HG02870 (cell line): ENCODE results near the gene IQGAP2.
"Not testable (repeated sequence)": the region's sequence is repeated elsewhere in the genome, so short reads cannot be mapped to it uniquely, and the experiment has no call there.

Source experiments
- ATAC-seq: cut with Tn5 transposase; IDR thresholded peaks from one replicate; pipeline ENCODE4 v1.9.1; 2021; ENCODE audit warnings: mild to moderate bottlenecking, moderate library complexity; ENCODE audit not compliant: unreplicated experiment

Gene IQGAP2

DNA sequence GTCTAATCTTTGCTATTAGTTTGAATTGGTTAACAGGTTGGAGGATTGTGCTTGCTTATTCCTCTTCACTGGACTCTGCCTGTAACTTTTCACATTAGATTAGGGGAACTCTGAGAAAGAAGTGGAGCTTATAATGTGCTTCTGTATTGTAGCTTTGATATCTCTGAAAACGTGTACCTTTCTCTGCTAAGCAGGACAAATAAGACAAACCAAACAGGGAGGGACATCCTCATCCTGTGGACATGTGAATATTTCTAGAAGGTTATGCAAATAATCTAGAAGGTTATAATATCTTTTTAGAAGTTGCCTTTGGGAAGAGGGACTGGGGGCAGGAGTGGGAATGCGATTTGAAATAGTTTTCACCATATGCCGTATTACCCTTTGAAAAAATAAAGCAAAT is 11.7 kb downstream of the IQGAP2 start:
- no peak for ATAC-seq

DNA sequence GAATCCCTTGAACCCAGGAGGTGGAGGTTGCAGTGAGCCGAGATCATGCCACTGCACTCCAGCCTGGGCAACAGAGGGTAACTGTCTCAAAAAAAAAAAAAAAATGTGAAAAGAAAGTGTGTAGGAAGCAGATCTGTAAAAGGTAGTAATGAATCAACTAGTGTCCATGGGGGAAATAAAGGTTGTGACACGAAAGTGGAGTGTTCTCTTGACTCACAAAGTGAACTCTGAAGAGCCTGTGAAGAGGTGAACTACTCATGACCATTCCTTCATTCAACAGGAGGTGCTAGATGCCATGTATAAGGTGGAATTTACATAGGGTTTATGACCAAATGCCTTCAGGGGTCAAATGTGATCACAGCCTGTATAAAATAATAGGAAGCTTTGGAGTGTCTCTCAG is 12.8 kb downstream of the IQGAP2 start:
- no peak for ATAC-seq

DNA sequence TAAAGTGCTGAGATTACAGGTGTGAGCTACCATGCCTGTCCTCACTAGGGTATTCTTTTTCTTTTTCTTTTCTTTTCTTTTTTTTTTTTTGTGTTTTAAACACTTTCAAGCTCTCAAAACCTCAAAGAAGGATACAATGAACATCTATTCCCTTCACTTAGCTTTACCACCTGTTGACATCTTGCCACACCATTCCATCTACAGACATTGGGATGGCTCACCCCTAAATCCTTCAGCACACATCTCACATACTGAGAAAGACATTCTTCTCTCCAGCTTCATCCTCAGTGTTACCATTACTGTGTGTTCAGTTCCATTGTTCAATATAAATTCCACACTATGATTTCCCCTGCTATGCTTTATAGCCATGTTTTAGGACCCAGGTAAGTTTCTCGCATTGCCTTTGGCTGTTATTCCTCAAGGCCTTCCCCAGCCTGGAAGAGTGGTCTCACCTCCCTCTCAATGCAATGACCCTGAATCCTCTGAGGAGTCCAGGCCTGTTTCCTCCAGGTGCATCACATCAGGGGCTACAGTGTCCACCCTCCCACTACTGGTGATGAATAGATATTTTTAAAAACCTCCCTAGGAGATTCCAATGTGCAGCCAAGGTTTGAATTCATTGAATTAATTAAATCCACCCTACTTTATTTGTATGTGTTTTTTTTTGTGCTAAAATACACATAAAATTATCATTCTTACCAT is 16.7 kb downstream of the IQGAP2 start:
- ATAC-seq, result no peak

DNA sequence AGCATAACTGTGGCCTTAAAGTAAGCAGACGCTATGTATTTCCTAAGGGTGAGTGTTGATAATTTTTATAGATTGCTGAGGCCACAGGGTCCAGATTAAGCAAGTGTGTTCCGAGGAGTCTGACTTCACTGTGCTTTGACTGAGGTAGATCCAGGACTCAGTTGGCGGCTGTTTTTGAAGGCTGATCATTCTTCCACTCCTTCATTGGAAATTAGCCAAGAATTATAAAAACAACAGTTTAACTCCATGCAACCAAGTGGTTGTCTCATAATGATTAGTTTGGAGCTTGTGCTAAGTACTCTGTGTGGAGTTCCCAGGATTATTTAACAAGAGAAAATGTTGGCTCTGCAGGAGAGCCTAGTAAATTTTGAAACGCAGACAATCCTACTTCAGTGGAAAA is 19.1 kb downstream of the IQGAP2 start:
- ATAC-seq, result no peak

DNA sequence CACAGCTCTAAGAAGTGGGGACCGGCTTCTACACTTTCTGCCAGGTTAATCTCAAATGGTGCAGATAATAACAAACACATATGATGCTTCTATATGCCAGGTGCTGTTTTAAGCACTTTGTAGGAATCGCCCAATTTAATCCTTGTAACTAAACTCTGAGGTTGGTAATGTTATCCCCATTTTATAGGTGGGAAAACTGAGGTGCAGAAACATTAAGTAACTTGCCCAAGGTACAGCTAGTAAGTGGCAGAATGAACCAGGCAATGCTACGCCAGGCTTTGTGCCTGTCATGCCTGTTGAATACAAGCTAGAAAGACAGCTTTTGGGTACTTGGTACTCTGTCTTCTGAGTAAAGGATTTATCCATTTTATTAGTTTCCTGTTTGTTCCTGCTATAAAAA is 19.7 kb downstream of the IQGAP2 start:
- ATAC-seq, result no peak

DNA sequence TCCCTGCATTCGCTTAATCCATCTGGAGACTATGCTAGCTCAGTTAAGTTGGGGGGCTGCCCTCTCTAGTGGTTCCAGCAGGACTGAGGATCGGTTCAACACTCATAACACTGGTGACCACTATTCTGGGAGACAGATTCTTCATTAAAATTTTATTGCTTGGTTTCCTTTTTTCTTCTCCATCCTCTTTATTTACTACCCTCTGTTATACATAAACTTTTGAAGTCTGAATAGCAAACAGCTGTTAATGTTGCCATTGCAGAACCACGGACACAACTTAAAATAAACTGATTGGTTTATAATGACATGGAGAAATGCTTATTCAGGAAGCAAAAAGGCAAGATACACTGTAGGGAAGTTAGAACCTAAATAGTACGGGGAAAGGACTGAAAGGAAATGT is 22.1 kb downstream of the IQGAP2 start:
- no peak for ATAC-seq

DNA sequence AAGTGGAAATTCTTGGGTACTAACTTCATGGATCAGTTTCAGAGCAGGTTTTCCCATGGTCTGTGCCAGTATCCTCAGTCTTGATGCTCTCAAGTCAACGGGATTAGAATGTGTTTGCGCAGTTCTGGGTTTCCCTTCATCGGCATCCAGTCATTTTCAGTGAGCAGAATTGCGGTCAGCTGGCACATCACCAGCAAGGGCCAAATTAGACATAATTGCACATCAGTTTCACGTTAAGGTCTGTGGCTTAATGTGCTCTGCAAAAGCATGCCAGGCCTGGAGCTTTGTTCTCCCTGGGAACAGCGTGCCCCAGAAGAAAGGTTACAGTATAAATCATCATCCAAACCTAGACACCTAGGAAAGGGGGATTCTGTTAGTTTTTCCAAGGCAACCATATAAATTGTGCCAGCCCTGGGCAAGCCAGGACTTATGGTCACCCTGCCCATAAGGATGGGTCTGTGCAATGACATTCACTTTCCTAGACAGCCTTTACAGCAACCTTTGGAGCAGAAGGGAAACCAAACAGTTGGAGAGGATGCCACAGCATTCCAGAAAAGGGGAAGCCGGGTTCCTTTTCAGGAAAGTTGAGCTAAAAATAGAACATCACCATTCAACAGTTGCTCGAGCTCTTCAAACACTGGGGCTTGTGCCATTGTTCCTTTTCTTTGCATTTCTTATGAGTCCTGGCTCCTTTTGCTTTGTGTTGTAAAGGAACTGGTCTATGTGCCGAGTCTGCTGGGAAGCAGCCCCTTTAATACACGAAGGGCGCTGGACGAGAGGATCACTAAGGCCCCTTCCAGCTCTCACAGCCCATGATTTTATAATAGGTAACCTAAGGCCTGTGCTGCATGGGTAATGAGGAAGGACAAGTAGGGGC is 23.1 kb downstream of the IQGAP2 start:
- ATAC-seq, result no peak

DNA sequence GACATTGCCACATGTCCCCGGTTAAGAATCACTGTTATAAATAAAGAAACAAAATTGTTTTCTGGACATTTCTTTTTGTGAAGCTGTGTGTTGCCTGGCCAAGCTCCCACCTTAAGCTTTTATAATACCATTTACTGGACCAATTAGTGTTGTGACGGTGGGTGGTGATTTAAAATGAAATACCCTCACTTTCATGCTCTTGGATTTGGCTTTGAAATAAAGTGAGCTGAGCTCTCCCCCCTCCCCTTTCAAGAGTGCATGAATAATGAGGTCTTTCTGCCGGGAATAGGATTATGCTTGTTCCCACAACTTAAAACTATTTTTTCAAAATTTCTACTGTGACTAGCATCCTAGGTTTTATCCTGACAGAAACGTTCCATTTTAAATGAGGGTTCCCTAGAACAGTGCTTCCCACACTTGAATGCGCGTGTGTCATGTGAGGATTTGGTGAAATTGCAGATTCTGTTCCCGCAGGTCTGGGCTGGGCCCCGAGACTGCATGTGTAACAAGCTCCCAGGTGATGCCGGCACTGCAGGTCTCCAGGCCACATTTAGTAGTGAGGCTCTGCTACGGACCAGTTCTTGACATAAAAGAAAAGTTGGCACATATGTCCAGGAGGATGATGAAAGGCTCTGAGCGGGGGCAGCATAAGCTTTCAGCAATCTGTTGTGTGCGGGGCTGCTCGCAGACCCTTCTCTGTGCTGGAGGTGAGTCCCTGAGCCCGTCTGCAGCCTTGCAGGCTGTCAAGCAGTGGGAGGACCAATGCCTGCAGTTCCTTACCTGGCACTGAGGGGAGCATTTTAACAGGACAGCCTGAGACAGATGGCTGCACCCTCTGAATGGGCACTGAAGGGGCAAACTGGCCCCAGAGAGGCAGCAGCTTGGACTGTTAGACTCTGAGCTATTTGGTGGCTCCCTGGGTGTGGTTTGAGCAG is 24.4 kb downstream of the IQGAP2 start:
- ATAC-seq, result no peak

DNA sequence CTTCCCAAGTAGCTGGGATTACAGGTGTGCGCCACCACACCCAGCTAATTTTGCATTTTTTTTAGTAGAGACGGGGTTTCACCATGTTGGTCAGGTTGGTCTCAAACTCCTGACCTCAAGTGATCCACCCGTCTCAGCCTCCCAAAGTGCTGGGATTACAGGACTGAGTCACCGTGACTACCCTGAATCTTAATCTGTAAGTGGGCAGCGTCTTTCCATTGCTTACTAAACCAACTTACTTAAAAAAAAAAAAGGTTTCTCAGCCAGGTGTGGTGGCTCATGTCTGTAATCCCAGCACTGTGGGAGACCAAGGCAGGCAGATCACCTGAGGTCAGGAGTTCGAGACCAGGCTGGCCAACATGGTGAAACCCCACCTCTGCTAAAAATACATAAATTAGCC is 25.5 kb downstream of the IQGAP2 start:
- ATAC-seq, result not testable (repeated sequence)

DNA sequence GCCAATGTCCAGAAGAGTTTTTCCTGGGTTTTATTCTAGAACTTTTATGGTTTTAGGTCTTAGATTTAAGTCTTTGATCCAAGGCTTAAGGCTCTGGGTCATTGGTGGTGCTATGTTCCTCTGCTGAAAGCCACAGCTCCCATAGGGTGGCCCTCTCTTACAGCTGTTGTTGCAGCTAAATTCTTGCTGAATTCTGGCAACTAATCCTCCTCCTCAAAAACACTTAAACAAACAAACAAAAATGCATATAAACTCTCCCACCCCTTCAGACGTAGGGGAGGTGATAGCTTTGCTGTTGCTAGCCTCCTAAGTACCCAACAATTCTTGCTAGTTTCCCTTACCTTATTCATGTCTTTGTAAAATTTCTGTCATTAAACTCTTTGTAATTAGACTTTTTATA is 30.2 kb downstream of the IQGAP2 start:
- ATAC-seq, result no peak

DNA sequence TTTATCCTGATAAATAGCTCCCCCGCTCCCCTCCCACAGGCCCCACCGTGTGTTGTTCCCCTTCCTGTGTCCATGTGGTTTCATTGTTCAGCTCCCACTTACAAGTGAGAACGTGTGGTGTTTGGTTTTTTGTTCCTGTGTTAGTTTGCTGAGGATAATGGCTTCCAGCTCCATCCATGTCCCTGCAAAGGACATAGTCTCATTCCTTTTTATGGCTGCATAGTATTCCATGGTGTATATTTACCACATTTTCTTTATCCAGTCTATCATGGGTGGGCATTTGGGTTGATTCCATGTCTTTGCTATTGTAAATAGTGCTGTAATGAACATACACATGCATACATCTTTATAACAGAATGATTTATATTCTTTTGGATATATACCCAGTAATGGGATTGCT is 34.4 kb downstream of the IQGAP2 start:
- ATAC-seq, result not testable (repeated sequence)

DNA sequence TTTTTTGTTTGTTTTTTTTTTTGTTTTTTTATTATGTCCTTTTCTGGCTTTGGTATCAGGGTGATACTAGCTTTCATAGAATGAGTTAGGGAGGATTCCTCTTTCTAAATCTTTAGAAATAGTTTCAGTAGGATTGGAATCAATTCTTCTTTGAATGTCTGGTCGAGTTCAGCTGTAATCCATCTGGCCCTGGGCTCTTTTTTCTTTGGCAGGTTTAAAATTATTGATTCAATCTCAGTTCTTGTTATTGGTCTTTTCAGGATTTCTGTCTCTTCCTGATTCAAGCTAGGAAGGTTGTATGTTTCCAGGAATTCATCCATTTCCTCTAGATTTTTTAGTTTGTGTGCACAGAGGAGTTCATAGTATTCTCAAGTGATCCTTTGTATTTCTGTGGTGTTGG is 34.9 kb downstream of the IQGAP2 start:
- ATAC-seq, result no peak

DNA sequence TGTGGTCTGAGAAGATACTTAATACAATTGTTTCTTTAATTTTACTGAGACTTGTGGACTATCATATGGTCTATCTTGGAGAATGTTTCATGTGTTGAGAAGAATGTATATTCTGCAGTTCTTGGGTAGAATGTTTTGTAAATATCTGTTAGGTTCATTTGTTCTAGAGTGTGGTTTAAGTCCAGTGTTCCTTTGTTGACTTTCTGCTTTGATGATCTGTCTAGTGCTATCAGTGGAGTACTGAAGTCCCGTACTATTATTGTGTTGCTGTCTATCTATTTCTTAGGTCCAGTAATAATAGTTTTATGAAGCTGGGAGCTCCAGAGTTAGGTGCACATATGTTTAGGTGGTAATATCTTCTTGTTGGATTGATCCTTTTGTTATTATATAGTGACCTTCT is 36.1 kb downstream of the IQGAP2 start:
- ATAC-seq, result no peak

DNA sequence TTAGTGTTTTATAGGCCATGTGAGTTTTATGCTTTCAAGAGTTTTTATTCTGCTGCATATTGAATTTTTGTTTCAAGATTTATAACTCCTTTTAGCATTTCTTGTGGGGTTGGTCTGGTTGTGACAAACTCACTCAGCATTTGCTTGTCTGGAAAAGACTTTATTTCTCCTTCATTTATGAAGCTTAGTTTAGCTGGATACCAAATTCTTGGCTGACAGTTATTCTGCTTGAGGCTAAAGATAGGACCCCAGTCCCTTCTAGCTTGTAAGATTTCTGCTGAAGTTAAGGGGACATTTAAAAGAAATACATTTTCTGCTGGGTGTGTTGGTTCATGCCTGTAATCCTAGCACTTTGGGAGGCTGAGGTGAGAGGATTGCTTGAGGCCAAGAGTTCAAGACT is 36.8 kb downstream of the IQGAP2 start:
- no peak for ATAC-seq

DNA sequence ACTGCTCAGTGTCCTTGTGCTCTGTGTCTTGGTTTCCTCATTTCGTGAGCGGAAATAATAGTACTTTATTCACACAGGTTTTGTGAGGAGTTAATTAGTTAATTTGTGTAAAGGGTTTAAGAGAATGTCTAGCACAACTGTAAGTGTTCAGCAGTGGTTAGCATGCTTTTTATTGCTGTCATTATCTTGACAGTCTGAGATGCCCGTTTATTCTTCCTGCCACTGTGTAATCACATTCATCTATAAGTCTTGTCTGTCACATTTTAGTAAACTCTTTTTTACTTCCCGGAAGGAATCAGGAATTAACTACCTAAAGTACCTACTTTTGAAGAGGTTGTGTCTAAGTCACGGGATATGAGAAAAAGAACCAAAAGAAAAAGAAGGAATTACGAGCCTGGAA is 38.0 kb downstream of the IQGAP2 start:
- no peak for ATAC-seq

DNA sequence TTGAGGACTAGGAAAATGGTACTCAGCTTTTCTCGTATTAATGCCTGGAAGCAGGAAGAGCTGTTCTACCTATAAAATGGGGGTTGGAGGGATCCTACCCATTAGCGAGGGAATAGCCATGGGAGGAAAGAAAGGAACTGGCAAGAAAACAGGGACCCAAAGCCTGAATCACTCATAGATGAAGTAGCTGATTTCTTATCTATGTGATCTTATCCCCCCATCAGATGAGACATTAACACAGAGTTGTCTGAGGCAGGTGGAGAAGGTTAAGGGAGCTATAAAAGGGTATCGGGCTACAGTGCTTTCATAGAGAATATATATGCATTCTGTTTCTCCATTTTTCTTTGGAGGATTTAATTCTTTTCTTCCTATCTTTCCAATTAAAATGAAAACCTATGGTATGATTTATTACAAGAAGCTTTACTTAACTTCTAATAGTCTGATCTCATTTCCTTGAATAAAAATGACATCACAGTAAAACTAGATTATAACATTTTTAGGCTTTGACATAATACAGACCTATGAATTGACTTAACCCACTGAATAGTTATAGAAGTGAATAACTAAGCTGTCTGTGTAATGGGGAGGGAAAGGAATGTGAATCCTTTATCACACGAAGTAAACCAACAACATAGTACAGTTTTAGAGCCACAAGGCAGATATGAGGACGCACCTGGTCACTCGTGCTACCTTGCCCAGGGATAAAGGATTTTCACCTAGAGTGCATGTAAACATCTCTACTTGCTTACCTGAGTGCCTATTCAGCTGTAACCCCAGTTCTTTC is 39.0 kb downstream of the IQGAP2 start:
- ATAC-seq, result no peak

DNA sequence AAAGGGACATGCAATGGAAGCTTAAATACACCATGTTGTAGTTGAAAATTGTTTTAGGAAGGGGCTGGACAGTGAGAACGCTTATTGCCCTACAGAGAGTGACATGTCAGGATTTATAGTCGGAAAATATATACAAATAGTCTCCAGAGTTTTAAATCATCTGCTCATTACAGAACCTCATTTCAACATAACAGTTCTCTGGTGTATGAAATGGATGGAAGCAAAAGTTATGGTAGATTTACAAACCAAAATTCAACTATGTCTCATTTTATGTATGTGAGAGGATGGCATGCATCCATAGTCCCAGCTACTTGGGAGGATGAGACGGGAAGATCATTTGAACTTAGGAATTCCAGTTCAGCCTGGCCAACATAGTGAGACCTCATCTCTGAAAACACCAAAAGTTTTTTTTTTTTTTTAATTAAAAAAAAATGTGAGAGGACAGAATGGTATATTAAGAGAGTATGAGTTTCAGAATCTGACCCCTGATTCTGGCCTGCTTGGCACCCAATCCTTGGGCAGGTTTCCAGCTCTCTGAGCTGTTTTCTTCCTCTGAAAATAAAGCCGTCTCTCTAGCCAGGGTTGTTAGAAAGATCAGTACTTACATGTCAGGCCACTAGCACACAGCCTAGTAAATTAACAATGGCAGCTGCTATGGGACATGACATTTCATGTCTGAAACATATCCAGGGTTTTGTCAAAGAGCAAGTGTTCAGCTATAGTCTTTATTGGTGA is 40.1 kb downstream of the IQGAP2 start:
- no peak for ATAC-seq

DNA sequence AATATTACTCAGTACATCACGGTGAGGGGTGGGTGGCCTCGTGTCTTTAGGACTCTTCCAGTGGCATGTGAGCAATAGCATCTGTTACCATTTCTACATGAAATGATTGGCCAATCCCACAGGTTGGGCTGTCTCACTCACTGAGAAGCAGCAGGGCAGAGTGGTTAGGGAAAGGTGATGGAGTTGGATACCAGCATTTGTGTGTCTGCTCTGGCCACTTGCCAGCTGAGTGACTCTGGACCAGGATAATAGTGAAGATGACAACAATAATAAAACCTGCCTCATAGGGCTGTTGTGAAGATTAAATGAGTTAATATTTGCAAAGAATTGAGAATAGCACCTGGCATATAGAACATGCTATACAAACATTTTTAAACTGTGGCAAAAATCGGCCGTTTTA is 42.0 kb downstream of the IQGAP2 start:
- ATAC-seq, result no peak

DNA sequence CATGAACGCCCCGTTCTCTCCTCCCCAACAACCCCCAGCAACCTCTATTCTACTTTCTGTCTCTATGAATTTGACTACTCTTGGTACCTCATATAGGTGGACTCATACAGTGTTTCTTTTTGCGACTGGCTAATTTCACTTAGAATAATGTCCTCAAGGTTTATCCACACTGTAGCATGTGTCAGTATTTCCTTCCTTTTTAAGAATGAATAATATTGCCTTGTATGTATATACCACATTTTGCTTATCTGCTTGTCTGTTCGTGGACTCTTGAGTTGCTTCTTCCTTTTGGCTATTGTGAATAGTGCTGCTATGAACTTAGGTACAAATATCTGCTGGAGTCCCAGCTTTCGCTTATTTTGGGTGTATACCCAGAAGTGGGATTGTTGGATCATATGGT is 42.7 kb downstream of the IQGAP2 start:
- no peak for ATAC-seq

DNA sequence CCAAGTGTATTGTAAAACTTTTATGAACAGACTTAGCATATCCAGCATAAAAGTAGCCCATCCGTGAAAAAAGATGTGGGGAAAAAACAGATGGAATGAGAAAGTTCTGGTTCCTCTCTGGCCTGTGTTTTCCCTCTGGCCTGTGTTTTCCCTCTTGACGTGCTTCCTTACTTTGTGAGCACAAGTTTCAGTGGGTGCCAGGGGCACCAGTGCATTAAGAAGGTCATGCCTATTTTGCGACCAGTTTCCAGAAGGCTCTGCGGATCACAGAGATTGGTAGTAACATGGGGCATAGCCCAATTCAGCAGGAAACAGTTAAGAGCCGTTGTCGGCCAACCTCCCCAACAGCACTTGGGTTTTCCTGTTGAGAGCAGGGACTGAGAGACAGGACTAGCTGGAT is 43.7 kb downstream of the IQGAP2 start:
- no peak for ATAC-seq
